ENCODE data around the gene NSD2.

NSD2 gene

DNA sequence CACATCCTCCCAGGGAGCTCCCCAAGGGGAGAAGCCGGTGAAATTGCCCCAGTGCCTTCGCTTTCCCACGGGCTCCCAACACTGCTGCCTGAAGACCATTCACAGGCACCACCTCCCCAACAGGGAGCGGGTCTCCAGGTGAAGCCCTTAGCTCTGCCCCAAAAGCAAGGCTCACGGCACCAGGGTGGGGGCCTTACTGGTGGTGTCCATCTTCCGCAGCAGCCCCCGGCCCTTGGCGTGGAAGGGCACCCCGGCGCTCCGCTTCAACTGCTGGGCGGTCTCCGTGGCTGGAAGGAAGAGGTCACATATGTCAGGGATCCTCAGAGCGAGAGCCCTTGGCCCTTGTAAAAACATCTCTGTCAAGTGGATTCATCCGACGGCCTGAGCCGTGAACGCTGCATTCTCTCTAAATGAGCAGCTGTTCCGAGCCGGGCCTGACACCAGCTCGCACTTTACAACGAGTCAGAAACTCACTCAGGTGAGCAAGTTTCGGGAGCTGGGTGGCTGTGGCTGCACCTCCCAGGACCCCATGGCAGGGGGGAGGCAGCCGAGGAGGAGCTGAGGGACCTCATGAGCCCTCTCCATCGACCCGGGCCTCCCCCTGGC, 116.6 kb downstream of the NSD2 start:
- DNase-seq (no peak), ATAC-seq (ENCODE audit: insufficient read depth, low read depth) (no peak)
- no peak overlapping the region for H3K27ac ChIP-seq (ENCODE audit: low read length)
- H3K9me3 ChIP-seq (ENCODE audit: insufficient read depth, low read length, severe bottlenecking), result no peaks in the 10 kb centered on the region
- H3K4me3 ChIP-seq (ENCODE audit: low read depth in 1 of 2, low read length in 2 of 2), result no peak overlapping the region
- no peak overlapping the region for H2AFZ ChIP-seq (ENCODE audit: low read depth, low read length)
- no peak overlapping the region for H3K4me2 ChIP-seq (ENCODE audit: insufficient read depth, low read length)
- H3K36me3 ChIP-seq (ENCODE audit: insufficient read depth, low read length), result peaks cover 93% of the 10 kb centered on the region
- H3K9ac ChIP-seq (ENCODE audit: low read depth, low read length), result no peak overlapping the region
- H4K20me1 ChIP-seq (ENCODE audit: insufficient read depth, low read length), result peaks cover 82% of the 10 kb centered on the region
- TF ChIP-seq, protein P1, sequence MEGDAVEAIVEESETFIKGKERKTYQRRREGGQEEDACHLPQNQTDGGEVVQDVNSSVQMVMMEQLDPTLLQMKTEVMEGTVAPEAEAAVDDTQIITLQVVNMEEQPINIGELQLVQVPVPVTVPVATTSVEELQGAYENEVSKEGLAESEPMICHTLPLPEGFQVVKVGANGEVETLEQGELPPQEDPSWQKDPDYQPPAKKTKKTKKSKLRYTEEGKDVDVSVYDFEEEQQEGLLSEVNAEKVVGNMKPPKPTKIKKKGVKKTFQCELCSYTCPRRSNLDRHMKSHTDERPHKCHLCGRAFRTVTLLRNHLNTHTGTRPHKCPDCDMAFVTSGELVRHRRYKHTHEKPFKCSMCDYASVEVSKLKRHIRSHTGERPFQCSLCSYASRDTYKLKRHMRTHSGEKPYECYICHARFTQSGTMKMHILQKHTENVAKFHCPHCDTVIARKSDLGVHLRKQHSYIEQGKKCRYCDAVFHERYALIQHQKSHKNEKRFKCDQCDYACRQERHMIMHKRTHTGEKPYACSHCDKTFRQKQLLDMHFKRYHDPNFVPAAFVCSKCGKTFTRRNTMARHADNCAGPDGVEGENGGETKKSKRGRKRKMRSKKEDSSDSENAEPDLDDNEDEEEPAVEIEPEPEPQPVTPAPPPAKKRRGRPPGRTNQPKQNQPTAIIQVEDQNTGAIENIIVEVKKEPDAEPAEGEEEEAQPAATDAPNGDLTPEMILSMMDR (IDR thresholded peaks at IDR 0.05; ENCODE audit: borderline replicate concordance, extremely low read depth, low read length, poor library complexity, severe bottlenecking), result no peak
- no peaks in the 10 kb centered on the region for H3K27me3 ChIP-seq (ENCODE audit: insufficient read depth, low read length, poor library complexity)
- no peaks in the 10 kb centered on the region for H3K4me1 ChIP-seq (ENCODE audit: insufficient read depth, low read length)
- H3K79me2 ChIP-seq (ENCODE audit: insufficient read depth, low read length), result peaks cover 38% of the 10 kb centered on the region

DNA sequence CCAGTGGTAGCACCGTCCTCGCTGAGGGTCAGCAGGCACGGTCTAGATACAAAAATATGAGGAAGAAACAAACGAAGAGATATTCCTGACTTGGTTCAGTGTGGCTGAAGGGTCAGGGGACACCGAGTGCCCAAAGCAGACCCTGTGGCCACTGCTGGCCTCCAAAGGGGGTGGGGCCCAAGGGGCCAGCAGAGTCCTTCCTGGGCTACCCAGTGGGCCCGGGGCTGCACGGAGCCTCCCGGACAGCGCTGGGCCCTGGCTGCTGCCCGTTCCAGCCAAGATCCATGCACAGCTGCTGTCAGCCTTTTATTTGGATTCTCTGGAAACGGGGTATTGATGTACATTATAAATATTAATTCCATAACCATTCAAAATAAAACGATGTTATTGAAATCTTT, 117.1 kb downstream of the NSD2 start:
- Histone ChIP-seq H3K79me2 (ENCODE audit: insufficient read depth, low read length) (peaks cover 43% of the 10 kb centered on the region), H3K4me1 (ENCODE audit: insufficient read depth, low read length) (no peaks in the 10 kb centered on the region), H3K9me3 (ENCODE audit: insufficient read depth, low read length, severe bottlenecking) (no peaks in the 10 kb centered on the region), H3K27ac (ENCODE audit: low read length) (no peak overlapping the region), H3K27me3 (ENCODE audit: insufficient read depth, low read length, poor library complexity) (no peaks in the 10 kb centered on the region), H3K9ac (ENCODE audit: low read depth, low read length) (no peak overlapping the region), H2AFZ (ENCODE audit: low read depth, low read length) (no peak overlapping the region), H3K4me3 (ENCODE audit: low read depth in 1 of 2, low read length in 2 of 2) (no peak overlapping the region), H4K20me1 (ENCODE audit: insufficient read depth, low read length) (peaks cover 84% of the 10 kb centered on the region), H3K36me3 (ENCODE audit: insufficient read depth, low read length) (peaks cover 88% of the 10 kb centered on the region), H3K4me2 (ENCODE audit: insufficient read depth, low read length) (no peak overlapping the region)
- TF ChIP-seq, protein P1 (IDR thresholded peaks at IDR 0.05; ENCODE audit: borderline replicate concordance, extremely low read depth, low read length, poor library complexity, severe bottlenecking), result no peak
- no peak for DNase-seq
- ATAC-seq (ENCODE audit: insufficient read depth, low read depth), result no peak

DNA sequence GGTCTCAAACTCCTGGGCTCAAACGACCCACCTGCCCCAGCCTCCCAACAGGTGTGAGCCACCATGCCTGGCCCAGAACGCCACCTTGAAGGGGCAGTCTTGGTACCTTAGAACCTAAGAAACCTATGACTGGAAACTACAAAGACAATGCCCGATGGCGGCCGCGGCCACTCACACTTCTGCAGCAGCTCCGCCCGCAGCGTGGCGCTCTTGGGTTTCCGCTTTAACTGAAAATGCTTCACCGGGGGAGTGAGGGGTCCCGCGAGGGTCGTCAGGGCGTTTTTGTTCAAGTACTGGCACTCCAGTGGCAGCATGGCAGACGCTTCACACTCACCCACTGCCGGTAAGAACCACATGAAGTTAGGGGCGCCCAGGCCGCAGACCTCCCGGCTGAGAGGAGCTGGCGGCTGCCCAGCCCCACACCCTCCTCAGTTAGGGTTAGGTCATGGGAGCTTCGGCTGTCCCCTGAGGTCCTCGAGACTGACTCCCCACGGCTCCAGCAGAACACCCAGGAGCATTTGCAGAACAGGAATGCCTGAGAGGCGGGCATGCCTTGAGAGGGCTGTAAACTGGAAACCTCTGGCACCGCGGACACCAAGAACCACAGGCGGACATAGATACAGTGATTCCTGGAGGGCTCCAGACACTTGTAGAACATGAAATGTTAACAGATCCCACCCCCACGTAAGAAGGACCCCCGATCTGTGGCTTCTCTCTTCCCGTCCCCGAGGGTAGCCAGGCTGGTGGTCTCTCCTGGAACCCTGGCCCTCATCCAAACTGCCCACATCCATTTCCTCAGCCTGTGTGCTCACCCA, 118.5 kb downstream of the NSD2 start:
- Histone ChIP-seq H3K79me2 (ENCODE audit: insufficient read depth, low read length) (peaks cover 56% of the 10 kb centered on the region), H3K27me3 (ENCODE audit: insufficient read depth, low read length, poor library complexity) (no peaks in the 10 kb centered on the region), H3K9me3 (ENCODE audit: insufficient read depth, low read length, severe bottlenecking) (no peaks in the 10 kb centered on the region), H2AFZ (ENCODE audit: low read depth, low read length) (no peak overlapping the region), H4K20me1 (ENCODE audit: insufficient read depth, low read length) (peaks cover 75% of the 10 kb centered on the region), H3K4me3 (ENCODE audit: low read depth in 1 of 2, low read length in 2 of 2) (no peak overlapping the region), H3K36me3 (ENCODE audit: insufficient read depth, low read length) (peaks cover 74% of the 10 kb centered on the region), H3K9ac (ENCODE audit: low read depth, low read length) (no peak overlapping the region), H3K27ac (ENCODE audit: low read length) (no peak overlapping the region), H3K4me2 (ENCODE audit: insufficient read depth, low read length) (no peak overlapping the region), H3K4me1 (ENCODE audit: insufficient read depth, low read length) (no peaks in the 10 kb centered on the region)
- ATAC-seq (ENCODE audit: insufficient read depth, low read depth), result no peak
- TF ChIP-seq, protein P1 (IDR thresholded peaks at IDR 0.05; ENCODE audit: borderline replicate concordance, extremely low read depth, low read length, poor library complexity, severe bottlenecking), result no peak
- no peak for TF ChIP-seq EZH2 (IDR thresholded peaks at IDR 0.05; ENCODE audit: borderline replicate concordance, low read depth, low read length, severe bottlenecking)
- DNase-seq, result no peak

Data from DND-41 (cell line).